ENCODE measurements around the gene PECR.

DNA sequence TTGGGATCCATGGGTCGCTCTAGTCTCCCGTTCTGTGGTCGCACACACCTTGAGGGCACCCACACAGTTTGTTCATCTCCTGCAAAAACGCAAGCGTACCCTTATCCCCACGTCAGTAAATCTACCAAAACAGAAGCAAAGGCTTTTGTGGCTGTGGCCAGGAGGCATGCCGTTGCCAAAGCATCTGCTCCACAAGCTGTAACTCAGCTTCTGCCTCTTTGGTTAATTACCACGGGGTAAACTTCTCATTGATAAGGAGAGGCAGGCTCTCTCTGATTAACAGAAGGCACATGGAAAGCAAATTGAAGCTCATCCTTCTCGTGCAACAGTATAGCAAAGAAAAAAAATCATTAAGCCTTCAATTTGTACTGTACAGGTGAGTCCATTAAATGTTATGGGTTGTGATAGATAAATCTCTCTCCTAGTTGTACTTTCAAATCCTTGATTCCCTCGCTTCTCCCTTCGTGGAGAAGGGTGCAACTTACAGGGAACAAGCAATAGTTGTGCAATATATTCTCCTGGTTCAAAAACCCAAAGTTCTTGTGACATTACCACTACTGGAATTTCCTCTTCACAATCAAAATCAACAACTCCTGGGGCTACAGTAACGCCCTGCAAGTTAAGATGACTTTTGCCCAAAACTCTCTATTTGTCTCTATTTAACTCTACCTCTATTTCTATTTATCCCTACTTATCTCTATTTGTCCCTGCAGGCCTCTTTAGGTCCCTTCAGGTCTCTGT is 10.3 kb downstream of the PECR start:
- TF ChIP-seq, protein P1, sequence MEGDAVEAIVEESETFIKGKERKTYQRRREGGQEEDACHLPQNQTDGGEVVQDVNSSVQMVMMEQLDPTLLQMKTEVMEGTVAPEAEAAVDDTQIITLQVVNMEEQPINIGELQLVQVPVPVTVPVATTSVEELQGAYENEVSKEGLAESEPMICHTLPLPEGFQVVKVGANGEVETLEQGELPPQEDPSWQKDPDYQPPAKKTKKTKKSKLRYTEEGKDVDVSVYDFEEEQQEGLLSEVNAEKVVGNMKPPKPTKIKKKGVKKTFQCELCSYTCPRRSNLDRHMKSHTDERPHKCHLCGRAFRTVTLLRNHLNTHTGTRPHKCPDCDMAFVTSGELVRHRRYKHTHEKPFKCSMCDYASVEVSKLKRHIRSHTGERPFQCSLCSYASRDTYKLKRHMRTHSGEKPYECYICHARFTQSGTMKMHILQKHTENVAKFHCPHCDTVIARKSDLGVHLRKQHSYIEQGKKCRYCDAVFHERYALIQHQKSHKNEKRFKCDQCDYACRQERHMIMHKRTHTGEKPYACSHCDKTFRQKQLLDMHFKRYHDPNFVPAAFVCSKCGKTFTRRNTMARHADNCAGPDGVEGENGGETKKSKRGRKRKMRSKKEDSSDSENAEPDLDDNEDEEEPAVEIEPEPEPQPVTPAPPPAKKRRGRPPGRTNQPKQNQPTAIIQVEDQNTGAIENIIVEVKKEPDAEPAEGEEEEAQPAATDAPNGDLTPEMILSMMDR (conservative IDR thresholded peaks at IDR 0.05; ENCODE audit: low read length), result no peak
- TF ChIP-seq EZH2phosphoT487 (IDR thresholded peaks at IDR 0.05; ENCODE audit: borderline replicate concordance, low read depth, low read length), result no peak
